Naive thymus-derived CD4-positive, alpha-beta T cell (primary cell): ENCODE measurements around the gene AQP6. TPM values are rescaled to one million over a fixed set of nuclear protein-coding genes. Genes with fewer than 3 reads are reported as not detected.

ENCODE experiments used
- ATAC-seq: fragments of 150-1000 bp; cut with Tn5 transposase; 2 replicates; pipeline ENCODE4 v1.10.0; 2021; ENCODE audit warnings: mild to moderate bottlenecking, moderate library complexity
- CTCF ChIA-PET: fragments of 350-600 bp; sonication (Branson Sonifier 250); formaldehyde crosslinking; loops from one replicate; lab custom pipeline; 2021; ENCODE audit warnings: antibody characterized with exemption; lab: Charles Lee
- POLR2A ChIA-PET: fragments of 350-600 bp; sonication (Branson Sonifier 250); formaldehyde crosslinking; loops from one replicate; lab custom pipeline; 2021; ENCODE audit warnings: antibody characterized with exemption, inconsistent platforms; lab: Charles Lee
- DNase-seq, 9 donors: peaks; one replicate each; pipeline versions ENCODE4 v3.0.0 to v3.0.0-alpha.2; 2020 to 2022; ENCODE audit warnings: mixed read lengths in 1 of 9
- H3K27ac ChIP-seq: one replicate; pipeline ENCODE4 v1.7.0; 2013; ENCODE audit warnings: mild to moderate bottlenecking, low read depth, low read length, moderate library complexity
- H3K27me3 ChIP-seq, 2 donors: one replicate each; pipeline ENCODE4 v1.7.0; 2013; ENCODE audit warnings: low read length in 2 of 2, mild to moderate bottlenecking in 2 of 2, moderate library complexity in 2 of 2; ENCODE audit not compliant: control insufficient read depth in 2 of 2, insufficient read depth in 2 of 2
- H3K36me3 ChIP-seq, 3 experiments: 1 replicate in 2 of 3; 2 replicates in 1 of 3; pipeline ENCODE4 v1.7.0; 2013; ENCODE audit warnings: low read length in 3 of 3, mild to moderate bottlenecking in 3 of 3, moderate library complexity in 1 of 3; ENCODE audit not compliant: insufficient read depth in 3 of 3, control insufficient read depth in 2 of 3
- H3K4me1 ChIP-seq, 2 donors: one replicate each; pipeline ENCODE4 v1.7.0; 2013; ENCODE audit warnings: low read length in 2 of 2, mild to moderate bottlenecking in 2 of 2, moderate library complexity in 1 of 2; ENCODE audit not compliant: control insufficient read depth in 2 of 2, insufficient read depth in 2 of 2
- H3K4me3 ChIP-seq: 2 replicates; pipeline ENCODE4 v1.7.0; 2013; ENCODE audit warnings: mild to moderate bottlenecking, low read length
- H3K9me3 ChIP-seq, 3 experiments: 1 replicate in 2 of 3; 2 replicates in 1 of 3; pipeline ENCODE4 v1.7.0; 2013; ENCODE audit warnings: low read length in 3 of 3; ENCODE audit not compliant: control insufficient read depth in 2 of 3
- H3K27ac Mint-ChIP-seq, 9 donors: one replicate each; pipeline ENCODE4 v1.8.0; 2020 to 2022; ENCODE audit warnings: mixed read lengths in 9 of 9, mild to moderate bottlenecking in 8 of 9, moderate library complexity in 5 of 9, inconsistent platforms in 2 of 9
- H3K27me3 Mint-ChIP-seq, 5 donors: one replicate each; pipeline ENCODE4 v1.8.0; 2021 to 2022; ENCODE audit warnings: mixed read lengths in 5 of 5, mild to moderate bottlenecking in 1 of 5
- H3K36me3 Mint-ChIP-seq, 5 donors: one replicate each; pipeline ENCODE4 v1.8.0; 2020 to 2022; ENCODE audit warnings: mixed read lengths in 5 of 5, mild to moderate bottlenecking in 3 of 5, inconsistent platforms in 1 of 5
- H3K4me1 Mint-ChIP-seq, 7 donors: one replicate each; pipeline ENCODE4 v1.8.0; 2020 to 2022; ENCODE audit warnings: mixed read lengths in 7 of 7, mild to moderate bottlenecking in 3 of 7, inconsistent platforms in 1 of 7
- H3K4me3 Mint-ChIP-seq, 10 donors: one replicate each; pipeline ENCODE4 v1.8.0; 2020 to 2022; ENCODE audit warnings: mild to moderate bottlenecking in 10 of 10, mixed read lengths in 10 of 10, moderate library complexity in 6 of 10, inconsistent platforms in 2 of 10
- H3K9me3 Mint-ChIP-seq, 11 donors: one replicate each; pipeline ENCODE4 v1.8.0; 2020 to 2022; ENCODE audit warnings: mixed read lengths in 11 of 11, mild to moderate bottlenecking in 4 of 11, inconsistent platforms in 1 of 11, moderate library complexity in 1 of 11
- intact Hi-C, 2 donors: fragments of 100-400 bp; cut with micrococcal nuclease; formaldehyde crosslinking; loops; one replicate each; pipeline ENCODE4 v1.15.1; 2023
- polyA plus RNA-seq, 2 donors: library from polyadenylated mRNA; unstranded; fragments of 300-500 nt; fragmentation: Illumina TruSeq; gene quantifications; one replicate each; pipeline ENCODE4 v1.2.3, GENCODE V29; 2021
- total RNA-seq, 6 experiments: library from RNA in 5 of 6; stranded (reverse) in 5 of 6; gene quantifications; 1 replicate in 5 of 6; 2 replicates in 1 of 6; pipeline ENCODE4 v1.2.3 and lab custom pipeline; 2021 to 2026

AQP6 gene
- total and polyA plus RNA-seq, 7 experiments from 2014 or later = not detected

DNA sequence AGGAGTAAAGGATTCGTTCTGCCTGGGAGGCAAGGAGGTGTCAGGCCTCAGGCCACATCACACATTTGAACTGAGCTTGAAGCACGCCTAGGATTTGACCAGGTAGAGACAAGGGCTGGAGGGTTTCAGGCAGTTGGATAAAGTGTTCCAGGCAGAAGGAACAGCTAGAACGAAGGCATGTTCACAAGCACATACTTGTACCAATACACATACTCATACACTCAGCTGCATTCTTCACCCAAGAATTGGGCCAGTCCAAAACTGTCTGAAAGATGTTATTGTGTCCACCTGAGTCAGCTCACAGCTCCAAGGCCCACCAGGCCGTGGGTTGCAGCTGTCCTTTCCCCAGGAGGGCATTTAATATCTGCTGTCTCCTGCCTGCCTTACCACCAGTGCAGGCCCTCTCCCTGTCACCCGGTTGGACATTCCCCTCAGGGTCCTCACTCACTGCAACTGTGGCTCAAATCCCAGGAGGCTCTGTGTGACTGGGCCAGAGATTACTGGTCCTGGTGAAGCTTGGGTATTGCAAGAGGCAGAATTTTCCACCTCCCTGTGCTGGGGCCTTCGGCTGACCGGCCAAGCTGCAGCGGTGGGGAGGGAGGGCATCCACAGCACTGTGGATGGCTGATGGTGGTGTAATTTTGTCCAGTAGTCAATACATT, 35.0 kb upstream of the AQP6 start:
- Mint-ChIP-seq H3K27me3 (peaks cover 0 to 14% (median 5%) of the 10 kb centered on the region in 5 donors), H3K36me3 (no peaks in the 10 kb centered on the region), H3K4me3 (no peak overlapping the region), H3K27ac (no peak overlapping the region), H3K9me3 (no peaks in the 10 kb centered on the region), H3K4me1 (peaks cover 0 to 4% (median 0%) of the 10 kb centered on the region in 7 donors)
- H3K4me1 ChIP-seq = no peaks in the 10 kb centered on the region
- POLR2A ChIA-PET = no interaction called here
- H3K27me3 ChIP-seq = no peaks in the 10 kb centered on the region
- intact Hi-C loops = no loop called here
- CTCF ChIA-PET = no interaction called here
- ATAC-seq (no peak), DNase-seq (no peak)
- no peak overlapping the region for H3K27ac ChIP-seq
- no peak overlapping the region for H3K4me3 ChIP-seq
- no peaks in the 10 kb centered on the region for H3K9me3 ChIP-seq
- no peaks in the 10 kb centered on the region for H3K36me3 ChIP-seq

DNA sequence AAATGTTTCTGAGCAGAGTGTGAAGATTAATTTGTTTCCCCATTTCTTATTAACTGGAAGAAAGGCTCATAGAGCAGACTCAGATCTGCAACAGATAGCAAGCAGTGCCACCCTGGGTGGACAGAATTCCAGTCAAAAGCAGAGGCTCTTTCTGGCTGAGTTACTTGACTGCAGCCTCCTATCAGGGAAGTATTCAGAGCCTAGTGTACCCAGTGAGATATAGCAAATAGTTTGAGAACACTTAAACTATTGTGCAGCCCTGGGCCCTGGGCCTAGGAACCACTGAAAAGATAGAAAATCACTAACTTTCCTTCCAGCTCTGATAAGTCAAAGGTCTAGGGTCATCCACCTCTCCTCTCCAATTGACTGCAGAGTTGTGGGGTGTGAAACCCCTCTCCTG, 33.4 kb upstream of the AQP6 start:
- CTCF ChIA-PET = interaction anchor here (1.7 kb wide), 1 partner anchor 28 kb away, joined by 6 read pairs; no protein-coding TSS in a partner anchor
- no peaks in the 10 kb centered on the region for H3K36me3 Mint-ChIP-seq
- no peak overlapping the region for H3K4me3 Mint-ChIP-seq
- no peak overlapping the region for H3K27ac Mint-ChIP-seq
- POLR2A ChIA-PET = no interaction called here
- Histone ChIP-seq H3K27ac (no peak overlapping the region), H3K27me3 (no peaks in the 10 kb centered on the region), H3K9me3 (no peaks in the 10 kb centered on the region), H3K4me3 (no peak overlapping the region), H3K4me1 (no peaks in the 10 kb centered on the region), H3K36me3 (no peaks in the 10 kb centered on the region)
- H3K27me3 Mint-ChIP-seq = peaks cover 0 to 15% (median 5%) of the 10 kb centered on the region in 5 donors
- intact Hi-C loops = no loop called here
- ATAC-seq = no peak
- no peaks in the 10 kb centered on the region for H3K9me3 Mint-ChIP-seq
- peaks cover 0 to 13% (median 0%) of the 10 kb centered on the region in 7 donors for H3K4me1 Mint-ChIP-seq
- no peak for DNase-seq

DNA sequence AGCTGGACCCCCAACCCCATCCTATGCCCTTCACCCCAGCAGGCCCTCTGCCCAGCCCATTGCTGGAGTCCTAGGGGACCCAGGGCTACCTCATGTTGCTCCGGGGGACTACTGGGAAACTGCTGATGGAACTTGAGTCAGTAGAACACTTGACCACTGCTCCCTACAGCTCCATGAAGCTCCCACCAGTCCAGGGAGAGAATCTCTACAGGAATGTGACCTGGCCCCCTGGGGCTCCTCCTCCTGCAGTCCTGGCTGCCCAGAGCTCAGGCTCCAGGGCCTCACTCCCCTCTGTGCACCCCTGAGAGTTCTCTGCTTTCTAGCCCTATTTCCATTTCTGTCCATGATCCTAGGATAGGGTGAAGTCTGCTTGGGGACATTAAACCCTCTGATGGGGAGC, 33.0 kb upstream of the AQP6 start:
- ATAC-seq (no peak), DNase-seq (no peak)
- Histone ChIP-seq H3K36me3 (no peaks in the 10 kb centered on the region), H3K4me3 (no peak overlapping the region), H3K27me3 (no peaks in the 10 kb centered on the region), H3K9me3 (no peaks in the 10 kb centered on the region), H3K4me1 (no peaks in the 10 kb centered on the region), H3K27ac (no peak overlapping the region)
- Mint-ChIP-seq H3K4me3 (no peak overlapping the region), H3K4me1 (peaks cover 0 to 16% (median 0%) of the 10 kb centered on the region in 7 donors), H3K9me3 (no peaks in the 10 kb centered on the region), H3K27ac (no peak overlapping the region), H3K36me3 (no peaks in the 10 kb centered on the region), H3K27me3 (peaks cover 0 to 11% (median 2%) of the 10 kb centered on the region in 5 donors)
- ChIA-PET POLR2A (no interaction called here), CTCF (interaction anchor here (0.6 to 1.7 kb wide), 2 partner anchors 28 to 387 kb away, joined by 6 to 12 read pairs; no protein-coding TSS in a partner anchor)
- intact Hi-C loops = no loop called here

DNA sequence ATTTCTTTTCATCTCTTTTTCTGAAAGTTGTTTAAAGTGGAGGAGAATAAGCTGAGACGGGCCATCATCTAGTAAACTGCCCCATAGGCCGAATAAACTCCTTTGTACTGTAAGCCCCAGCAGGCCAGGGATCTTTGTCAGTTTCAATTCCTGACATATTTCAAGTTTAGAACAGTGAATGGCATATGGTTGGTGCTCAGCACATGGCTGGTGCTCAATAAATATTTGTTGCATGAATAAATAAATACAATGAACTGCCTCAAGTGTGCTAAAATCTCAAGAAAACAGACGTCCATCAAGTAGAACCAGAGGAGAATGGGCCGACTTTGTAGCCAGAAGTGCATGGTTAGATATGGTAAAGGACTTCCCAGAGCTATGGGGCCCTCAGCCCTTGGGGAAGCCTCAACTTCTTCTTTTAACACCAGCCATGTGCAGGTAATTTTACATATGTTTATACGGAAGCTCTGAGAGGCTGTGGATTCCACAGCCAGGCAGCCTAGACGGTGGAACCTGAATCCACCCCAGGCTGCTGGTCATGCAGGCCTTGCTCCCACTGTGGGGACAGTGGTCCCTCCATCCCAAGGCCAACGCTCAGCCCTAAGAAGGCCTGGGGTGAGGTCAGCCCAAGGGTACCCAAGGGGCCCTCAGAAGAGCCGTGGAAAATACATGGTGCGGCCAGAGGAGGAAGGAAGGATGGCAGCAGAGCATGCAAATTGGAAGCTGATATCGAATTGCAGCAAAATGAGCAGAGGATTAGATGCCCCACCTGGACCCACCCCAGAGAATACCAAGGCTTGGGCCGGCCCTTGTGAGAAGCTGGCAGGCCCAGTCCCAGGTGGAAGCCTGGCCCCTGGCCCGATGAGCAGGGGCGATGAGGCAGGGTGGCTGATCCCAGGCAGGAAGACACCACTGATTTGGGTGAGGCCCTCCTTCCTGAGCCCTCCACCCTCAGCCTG, 30.9 kb upstream of the AQP6 start:
- Histone ChIP-seq H3K9me3 (no peaks in the 10 kb centered on the region), H3K4me1 (no peaks in the 10 kb centered on the region), H3K27ac (no peak overlapping the region), H3K36me3 (no peaks in the 10 kb centered on the region), H3K27me3 (no peaks in the 10 kb centered on the region), H3K4me3 (no peak overlapping the region)
- intact Hi-C loops = no loop called here
- Mint-ChIP-seq H3K4me3 (no peak overlapping the region), H3K36me3 (peaks cover 0 to 1% (median 0%) of the 10 kb centered on the region in 5 donors), H3K27me3 (peaks cover 0 to 7% (median 0%) of the 10 kb centered on the region in 5 donors), H3K4me1 (peaks cover 6 to 27% (median 15%) of the 10 kb centered on the region in 7 donors), H3K27ac (no peak overlapping the region), H3K9me3 (no peaks in the 10 kb centered on the region)
- DNase-seq = no peak
- ChIA-PET POLR2A (no interaction called here), CTCF (interaction anchor here (0.5 to 0.7 kb wide), 2 partner anchors 33 to 113 kb away, joined by 3 to 4 read pairs; no protein-coding TSS in a partner anchor)
- no peak for ATAC-seq

DNA sequence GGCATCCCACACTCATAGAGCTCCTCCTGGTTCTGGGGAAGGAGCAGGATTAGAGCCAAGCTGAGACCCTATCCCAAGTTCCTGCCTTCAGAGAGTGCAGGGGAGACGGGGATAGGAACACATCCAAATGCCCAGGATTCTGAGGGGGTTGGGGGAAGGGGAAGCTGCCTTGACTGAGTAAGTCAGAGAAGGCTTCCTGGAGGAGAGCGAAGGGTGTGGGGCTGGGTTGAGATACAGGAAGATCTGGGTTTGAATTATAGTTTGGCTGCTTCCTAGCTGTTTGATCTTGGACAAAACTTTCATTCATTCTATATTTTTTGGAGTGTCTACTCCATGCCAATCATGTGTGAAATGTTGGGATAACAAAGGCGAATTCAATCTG, 30.2 kb upstream of the AQP6 start:
- Histone ChIP-seq H3K4me1 (no peaks in the 10 kb centered on the region), H3K4me3 (no peak overlapping the region), H3K36me3 (no peaks in the 10 kb centered on the region), H3K27me3 (no peaks in the 10 kb centered on the region), H3K27ac (no peak overlapping the region), H3K9me3 (no peaks in the 10 kb centered on the region)
- intact Hi-C loops = no loop called here
- DNase-seq (no peak), ATAC-seq (no peak)
- ChIA-PET POLR2A (no interaction called here), CTCF (interaction anchor here (0.5 to 0.7 kb wide), 2 partner anchors 32 to 112 kb away, joined by 3 to 4 read pairs; no protein-coding TSS in a partner anchor)
- H3K27ac Mint-ChIP-seq = no peak overlapping the region
- H3K4me1 Mint-ChIP-seq = peaks cover 6 to 27% (median 15%) of the 10 kb centered on the region in 7 donors
- peaks cover 0 to 1% (median 0%) of the 10 kb centered on the region in 5 donors for H3K36me3 Mint-ChIP-seq
- no peaks in the 10 kb centered on the region for H3K9me3 Mint-ChIP-seq
- H3K27me3 Mint-ChIP-seq = peaks cover 0 to 7% (median 0%) of the 10 kb centered on the region in 5 donors
- no peak overlapping the region for H3K4me3 Mint-ChIP-seq

DNA sequence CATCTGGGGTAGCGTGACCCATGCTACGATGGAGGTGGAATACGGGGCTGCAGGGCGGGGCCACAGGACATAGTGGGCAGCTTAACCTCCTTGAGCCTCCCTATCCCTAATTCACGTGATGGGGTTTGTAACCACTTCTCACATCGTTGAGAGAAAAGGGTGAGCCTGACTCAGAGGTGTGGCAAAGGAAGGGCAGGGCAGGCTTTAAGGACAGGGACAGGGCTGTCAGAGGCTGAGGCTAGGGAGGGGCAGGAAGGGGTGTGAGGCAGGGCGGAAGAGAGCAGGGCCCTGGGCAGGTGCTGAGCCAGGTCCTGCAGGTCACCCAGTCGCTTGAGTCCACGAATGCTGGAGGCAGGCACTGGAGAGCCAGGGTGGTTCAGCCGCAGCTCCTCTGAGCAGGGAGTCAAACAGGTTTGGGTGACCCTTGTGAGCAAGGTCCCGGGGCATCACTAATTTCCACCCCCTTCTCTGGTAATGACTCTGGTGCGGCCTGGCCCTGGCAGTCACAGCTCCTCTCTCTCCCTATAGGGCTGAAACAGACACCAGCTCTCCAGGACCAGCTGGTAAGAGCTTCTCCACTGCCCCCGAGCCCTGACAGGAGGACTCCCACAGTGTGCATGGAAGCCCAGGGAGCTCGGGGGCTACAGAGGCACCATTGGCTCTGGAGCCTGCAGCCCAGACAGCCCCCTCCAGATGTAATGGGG, 29.7 kb upstream of the AQP6 start:
- Histone ChIP-seq H3K27ac (no peak overlapping the region), H3K27me3 (no peaks in the 10 kb centered on the region), H3K9me3 (no peaks in the 10 kb centered on the region), H3K36me3 (no peaks in the 10 kb centered on the region), H3K4me1 (no peaks in the 10 kb centered on the region), H3K4me3 (no peak overlapping the region)
- no peak for DNase-seq
- ChIA-PET CTCF (interaction anchor here (0.5 kb wide), 1 partner anchor 32 kb away, joined by 3 read pairs; no protein-coding TSS in a partner anchor), POLR2A (no interaction called here)
- Mint-ChIP-seq H3K27ac (no peak overlapping the region), H3K4me3 (no peak overlapping the region), H3K9me3 (no peaks in the 10 kb centered on the region), H3K27me3 (peaks cover 0 to 10% (median 0%) of the 10 kb centered on the region in 5 donors), H3K4me1 (peaks cover 6 to 27% (median 15%) of the 10 kb centered on the region in 7 donors), H3K36me3 (peaks cover 0 to 1% (median 0%) of the 10 kb centered on the region in 5 donors)
- intact Hi-C loops = no loop called here
- no peak for ATAC-seq
